Mesodermal cell (in vitro differentiated cells): Measurements from ENCODE around the gene ANKRD40.

Experiments
- H3K27ac ChIP-seq: 2 replicates; pipeline ENCODE4 v1.7.0; 2013; ENCODE audit warnings: mild to moderate bottlenecking, low read depth, low read length, moderate library complexity; ENCODE audit not compliant: severe bottlenecking
- H3K36me3 ChIP-seq: 2 replicates; pipeline ENCODE4 v1.7.1; 2013; ENCODE audit warnings: mild to moderate bottlenecking, low read length, moderate library complexity; ENCODE audit not compliant: control insufficient read depth, insufficient read depth
- H3K4me1 ChIP-seq: one replicate; pipeline ENCODE4 v1.7.1; 2013; ENCODE audit warnings: mild to moderate bottlenecking, low read length; ENCODE audit not compliant: insufficient read depth, control insufficient read depth, poor library complexity, severe bottlenecking
- H3K4me3 ChIP-seq: 2 replicates; pipeline ENCODE4 v1.7.0; 2013; ENCODE audit warnings: low read length, control low read depth, mild to moderate bottlenecking; ENCODE audit not compliant: insufficient read depth, poor library complexity, severe bottlenecking; ENCODE audit errors: extremely low read depth
- H3K9me3 ChIP-seq: 2 replicates; pipeline ENCODE4 v1.7.1; 2013; ENCODE audit warnings: mild to moderate bottlenecking, low read length, moderate library complexity; ENCODE audit not compliant: control insufficient read depth
- WGBS, 2 experiments: methylation state at CpG; one replicate each; pipeline ENCODE4 v1.1.5; 2013; ENCODE audit warnings: missing lambda C conversion rate in 2 of 2; ENCODE audit not compliant: insufficient coverage in 2 of 2; 5-methylcytosine and 5-hydroxymethylcytosine counted together

The ANKRD40 gene

GRCh38 chr17:50691550-50692447, 15.9 kb downstream of the ANKRD40 start:
- WGBS, 2 experiments: 84 to 85% methylated on average over 4 of the region's 6 CpGs
- H3K4me1 ChIP-seq: peaks cover 31% of the 10 kb centered on the region
- no peak overlapping the region for H3K27ac ChIP-seq
- H3K36me3 ChIP-seq: peaks cover 52% of the 10 kb centered on the region
- no peaks in the 10 kb centered on the region for H3K9me3 ChIP-seq
- H3K4me3 ChIP-seq: no peak overlapping the region

GRCh38 chr17:50690887-50691549, 16.7 kb downstream of the ANKRD40 start:
- 88 to 93% methylated on average over 7 to 8 of the region's 9 CpGs for WGBS, 2 experiments
- Histone ChIP-seq H3K4me3 (no peak overlapping the region), H3K36me3 (peaks cover 44% of the 10 kb centered on the region), H3K27ac (peak overlapping the region; percentile 51), H3K9me3 (no peaks in the 10 kb centered on the region), H3K4me1 (peaks cover 37% of the 10 kb centered on the region)

GRCh38 chr17:50689956-50690886, 17.5 kb downstream of the ANKRD40 start:
- H3K9me3 ChIP-seq: no peaks in the 10 kb centered on the region
- H3K27ac ChIP-seq: peak overlapping the region; percentile 51
- peaks cover 36% of the 10 kb centered on the region for H3K36me3 ChIP-seq
- H3K4me3 ChIP-seq: no peak overlapping the region
- WGBS, 2 experiments: 46 to 64% methylated on average over 16 to 17 of the region's 19 CpGs
- H3K4me1 ChIP-seq: peaks cover 37% of the 10 kb centered on the region

- Histone ChIP-seq H3K4me1 (peaks cover 37% of the 10 kb centered on the region), H3K27ac (no peak overlapping the region), H3K9me3 (no peaks in the 10 kb centered on the region), H3K36me3 (peaks cover 28% of the 10 kb centered on the region), H3K4me3 (no peak overlapping the region)
- 26 to 80% methylated on average over 1 to 3 of the region's 4 CpGs for WGBS, 2 experiments
These were observed 18.5 kb downstream of the ANKRD40 start for GRCh38 chr17:50689251-50689650.

- peaks cover 20% of the 10 kb centered on the region for H3K36me3 ChIP-seq
- 91 to 96% methylated on average over 3 of the region's 3 CpGs for WGBS, 2 experiments
- H3K4me3 ChIP-seq: no peak overlapping the region
- no peaks in the 10 kb centered on the region for H3K9me3 ChIP-seq
- peaks cover 37% of the 10 kb centered on the region for H3K4me1 ChIP-seq
- H3K27ac ChIP-seq: no peak overlapping the region
These were observed 19.5 kb downstream of the ANKRD40 start for GRCh38 chr17:50688245-50688644.

GRCh38 chr17:50687200-50688066, 20.3 kb downstream of the ANKRD40 start:
- Histone ChIP-seq H3K9me3 (no peaks in the 10 kb centered on the region), H3K4me3 (no peak overlapping the region), H3K27ac (no peak overlapping the region), H3K36me3 (peaks cover 11% of the 10 kb centered on the region), H3K4me1 (peaks cover 37% of the 10 kb centered on the region)
- WGBS, 2 experiments: 89% methylated on average over 14 to 15 of the region's 16 CpGs

- Histone ChIP-seq H3K4me1 (peaks cover 37% of the 10 kb centered on the region), H3K9me3 (no peaks in the 10 kb centered on the region), H3K4me3 (no peak overlapping the region), H3K27ac (no peak overlapping the region), H3K36me3 (peaks cover 5% of the 10 kb centered on the region)
- 66% methylated on average over 7 to 10 of the region's 14 CpGs for WGBS, 2 experiments
These were observed 21.1 kb downstream of the ANKRD40 start for GRCh38 chr17:50686494-50687199.

- no peaks in the 10 kb centered on the region for H3K9me3 ChIP-seq
- H3K4me3 ChIP-seq: no peak overlapping the region
- no peak overlapping the region for H3K27ac ChIP-seq
- H3K4me1 ChIP-seq: peaks cover 36% of the 10 kb centered on the region
- H3K36me3 ChIP-seq: no peaks in the 10 kb centered on the region
- WGBS, 2 experiments: 89 to 92% methylated on average over 17 of the region's 17 CpGs
These were observed 21.8 kb downstream of the ANKRD40 start for GRCh38 chr17:50685691-50686493.

- no peak overlapping the region for H3K4me3 ChIP-seq
- no CpG with 5 or more reads among the region's 1 CpG for WGBS, 2 experiments
- H3K36me3 ChIP-seq: no peaks in the 10 kb centered on the region
- no peak overlapping the region for H3K27ac ChIP-seq
- peaks cover 30% of the 10 kb centered on the region for H3K4me1 ChIP-seq
- no peaks in the 10 kb centered on the region for H3K9me3 ChIP-seq
These were observed 22.4 kb downstream of the ANKRD40 start for GRCh38 chr17:50685334-50685665.
